PC-9 (cell line): ENCODE results near the gene RSPH9. TPM values are rescaled to one million over a fixed set of nuclear protein-coding genes. Genes with fewer than 3 reads are reported as not detected.

Experiments
- BruUV-seq: library from RNA; stranded (reverse); fragments of 400-500 nt; replicated peaks from 2 replicates; lab custom pipeline; 2021; lab: Mats Ljungman, UMichigan
- CTCF ChIA-PET: fragments of 300-600 bp; sonication (Branson Sonifier 250); formaldehyde crosslinking; loops from one replicate; lab custom pipeline; 2022; ENCODE audit warnings: antibody characterized with exemption; lab: Charles Lee
- POLR2A ChIA-PET: fragments of 300-600 bp; sonication (Branson Sonifier 250); formaldehyde crosslinking; loops from one replicate; lab custom pipeline; 2022; ENCODE audit warnings: antibody characterized with exemption; ENCODE audit not compliant: unreplicated experiment; lab: Charles Lee
- DNase-seq, 2 experiments: peaks; one replicate each; pipeline versions ENCODE4 v3.0.0 to v3.0.0-alpha.2; 2015 to 2022; ENCODE audit warnings: mixed read lengths in 1 of 2
- H2AFZ ChIP-seq: fragments of 200-600 bp; sonication (generic); 2 replicates; pipeline ENCODE4 v1.8.1; 2017; ENCODE audit warnings: antibody characterized with exemption
- H3F3A ChIP-seq: fragments of 200-600 bp; sonication (generic); 2 replicates; pipeline ENCODE4 v1.8.1; 2017; ENCODE audit warnings: antibody characterized with exemption, mild to moderate bottlenecking, low read depth; ENCODE audit not compliant: insufficient read depth
- H3K27ac ChIP-seq: fragments of 200-600 bp; sonication (generic); 2 replicates; pipeline ENCODE4 v1.6.1; 2016; ENCODE audit warnings: mixed run types
- H3K27me3 ChIP-seq: fragments of 200-600 bp; sonication (generic); 2 replicates; pipeline ENCODE4 v1.6.1; 2016; ENCODE audit warnings: low read depth, mixed run types; ENCODE audit not compliant: insufficient read depth
- H3K36me3 ChIP-seq: fragments of 200-600 bp; sonication (generic); 2 replicates; pipeline ENCODE4 v1.6.1; 2016; ENCODE audit warnings: low read depth, mixed run types
- H3K4me1 ChIP-seq: fragments of 200-600 bp; sonication (generic); replicated peaks from 2 replicates; pipeline ENCODE4 v1.6.1; 2016; ENCODE audit warnings: mixed run types; ENCODE audit not compliant: insufficient read depth
- H3K4me2 ChIP-seq: fragments of 200-600 bp; sonication (generic); 2 replicates; pipeline ENCODE4 v1.6.1; 2017; ENCODE audit warnings: mixed run types
- H3K4me3 ChIP-seq: fragments of 200-600 bp; sonication (generic); 2 replicates; pipeline ENCODE4 v1.6.1; 2016; ENCODE audit warnings: mixed run types
- H3K79me2 ChIP-seq: fragments of 200-600 bp; sonication (generic); 2 replicates; pipeline ENCODE4 v1.6.1; 2017; ENCODE audit warnings: low read depth, mixed run types
- H3K9me2 ChIP-seq: fragments of 200-600 bp; sonication (generic); 2 replicates; pipeline ENCODE4 v1.8.1; 2017; ENCODE audit warnings: mild to moderate bottlenecking; ENCODE audit not compliant: insufficient read depth
- H3K9me3 ChIP-seq: fragments of 200-600 bp; sonication (generic); 2 replicates; pipeline ENCODE4 v1.8.1; 2016; ENCODE audit warnings: low read depth; ENCODE audit not compliant: insufficient read depth
- H4K20me1 ChIP-seq: fragments of 200-600 bp; sonication (generic); 2 replicates; pipeline ENCODE4 v1.8.1; 2017; ENCODE audit not compliant: insufficient read depth
- CTCF ChIP-seq: fragments of 200-600 bp; sonication (generic); conservative IDR thresholded peaks from 2 replicates; pipeline ENCODE4 v1.6.1; 2017; ENCODE audit warnings: mixed run types, antibody characterized with exemption, mild to moderate bottlenecking, moderate library complexity
- EZH2 ChIP-seq: fragments of 200-600 bp; sonication (generic); IDR thresholded peaks from 2 replicates; pipeline ENCODE4 v1.8.0; 2017; ENCODE audit warnings: antibody characterized with exemption, low read depth
- intact Hi-C: fragments of 100-400 bp; cut with micrococcal nuclease; formaldehyde crosslinking; loops from one replicate; pipeline ENCODE4 v1.10.0; 2022; ENCODE audit not compliant: unreplicated experiment
- total RNA-seq: library from RNA; stranded (reverse); gene quantifications from 2 replicates; pipeline ENCODE4 v1.2.3, GENCODE V29; 2021

RSPH9 gene
- total RNA-seq, 1 experiment from 2014 or later: not detected

- DNase-seq: no peak
- no peaks in the 10 kb centered on the region for H3K9me2 ChIP-seq
- ChIA-PET CTCF (interaction anchor here (0.6 kb wide), 1 partner anchor 548 kb away, joined by 4 read pairs; no protein-coding TSS in a partner anchor), POLR2A (interaction anchor here (0.7 kb wide), 1 partner anchor 9 kb away, joined by 6 read pairs; no protein-coding TSS in a partner anchor)
- no peaks in the 10 kb centered on the region for H3K36me3 ChIP-seq
- no peak for TF ChIP-seq CTCF
- TF ChIP-seq EZH2: no peak
- H3K27me3 ChIP-seq: no peaks in the 10 kb centered on the region
- intact Hi-C loops: no loop called here
- no peak overlapping the region for H3K27ac ChIP-seq
- H3K4me3 ChIP-seq: no peak overlapping the region
- no peak overlapping the region for H2AFZ ChIP-seq
- BruUV-seq: no TSS peak
- H3K4me2 ChIP-seq: no peak overlapping the region
- no peaks in the 10 kb centered on the region for H3K79me2 ChIP-seq
- peaks cover 6% of the 10 kb centered on the region for H3K4me1 ChIP-seq
- H3F3A ChIP-seq: peaks cover 4% of the 10 kb centered on the region
- H4K20me1 ChIP-seq: no peaks in the 10 kb centered on the region
- no peaks in the 10 kb centered on the region for H3K9me3 ChIP-seq
Observed at GRCh38 chr6:43714311-43715055, 69.6 kb downstream of the RSPH9 start.

GRCh38 chr6:43715056-43715788 is 70.4 kb downstream of the RSPH9 start:
- no peaks in the 10 kb centered on the region for H3K9me3 ChIP-seq
- H2AFZ ChIP-seq: no peak overlapping the region
- intact Hi-C loops: no loop called here
- DNase-seq: no peak
- H3K4me2 ChIP-seq: no peak overlapping the region
- H4K20me1 ChIP-seq: no peaks in the 10 kb centered on the region
- no peaks in the 10 kb centered on the region for H3K9me2 ChIP-seq
- no peak overlapping the region for H3K27ac ChIP-seq
- ChIA-PET CTCF (interaction anchor here (0.6 kb wide), 1 partner anchor 547 kb away, joined by 4 read pairs; no protein-coding TSS in a partner anchor), POLR2A (interaction anchor here (0.7 kb wide), 1 partner anchor 9 kb away, joined by 6 read pairs; no protein-coding TSS in a partner anchor)
- TF ChIP-seq EZH2 (no peak), CTCF (no peak)
- H3K4me3 ChIP-seq: no peak overlapping the region
- no peaks in the 10 kb centered on the region for H3K27me3 ChIP-seq
- no TSS peak for BruUV-seq
- no peaks in the 10 kb centered on the region for H3K36me3 ChIP-seq
- no peaks in the 10 kb centered on the region for H3K4me1 ChIP-seq
- H3F3A ChIP-seq: no peaks in the 10 kb centered on the region
- no peaks in the 10 kb centered on the region for H3K79me2 ChIP-seq

- H3K9me3 ChIP-seq: no peaks in the 10 kb centered on the region
- no peak overlapping the region for H3K4me2 ChIP-seq
- DNase-seq: no peak
- TF ChIP-seq CTCF: no peak
- TF ChIP-seq EZH2: no peak
- no peaks in the 10 kb centered on the region for H3K36me3 ChIP-seq
- CTCF ChIA-PET: no interaction called here
- H2AFZ ChIP-seq: no peak overlapping the region
- H3K79me2 ChIP-seq: no peaks in the 10 kb centered on the region
- POLR2A ChIA-PET: no interaction called here
- intact Hi-C loops: no loop called here
- BruUV-seq: no TSS peak
- no peak overlapping the region for H3K4me3 ChIP-seq
- no peaks in the 10 kb centered on the region for H4K20me1 ChIP-seq
- H3K9me2 ChIP-seq: no peaks in the 10 kb centered on the region
- H3K27me3 ChIP-seq: no peaks in the 10 kb centered on the region
- H3F3A ChIP-seq: no peaks in the 10 kb centered on the region
- H3K4me1 ChIP-seq: no peaks in the 10 kb centered on the region
- H3K27ac ChIP-seq: no peak overlapping the region
Observed at GRCh38 chr6:43716099-43716498, 71.3 kb downstream of the RSPH9 start.
